A549 (cell line): ENCODE results near the gene ACSL5. TPM values are rescaled to one million over a fixed set of nuclear protein-coding genes. Genes with fewer than 3 reads are reported as not detected.

Source experiments
- ATAC-seq, 2 experiments: fragments of 200-7000 bp in 1 of 2; fragments of >200 bp in 1 of 2; cut with Nextera tagmentation in 1 of 2; cut with Tn5 transposase in 1 of 2; 3 replicates each; pipeline versions ENCODE4 v1.8.0 to v1.9.1; 2018 to 2020; ENCODE audit warnings: mild to moderate bottlenecking in 1 of 2, moderate library complexity in 1 of 2
- CTCF ChIA-PET: fragments of 300-600 bp; sonication (Branson Sonifier 250); formaldehyde crosslinking; extraction: SDS; loops from one replicate; lab custom pipeline; 2021; ENCODE audit warnings: antibody characterized with exemption, inconsistent platforms; lab: Yijun Ruan, JAX
- POLR2A ChIA-PET: fragments of 350-600 bp; formaldehyde crosslinking; extraction: SDS; loops from one replicate; lab custom pipeline; 2021; ENCODE audit warnings: antibody characterized with exemption, inconsistent platforms; lab: Yijun Ruan, JAX
- DNase-seq, 2 experiments: peaks; one replicate each; pipeline versions ENCODE4 v3.0.0 to v3.0.0-alpha.2; 2011 to 2016; ENCODE audit warnings: low read depth in 1 of 2, low spot score in 1 of 2
- FAIRE-seq: peaks from 2 replicates; lab custom pipeline; 2011; peaks lifted over from hg19 to GRCh38; lab: Jason Lieb, UNC
- H3K27ac ChIP-seq, 2 experiments: fragments of >200 bp; sonication (Bioruptor Twin); formaldehyde crosslinking; 3 replicates each; pipeline ENCODE4 v1.5.1; 2016 to 2017
- H3K4me1 ChIP-seq: fragments of >200 bp; sonication (Bioruptor Twin); formaldehyde crosslinking; 3 replicates; pipeline ENCODE4 v1.6.1; 2016
- H3K4me2 ChIP-seq: fragments of >200 bp; sonication (Bioruptor Twin); formaldehyde crosslinking; 3 replicates; pipeline ENCODE4 v1.6.1; 2016
- H3K4me3 ChIP-seq: fragments of >200 bp; sonication (Bioruptor Twin); formaldehyde crosslinking; 3 replicates; pipeline ENCODE4 v1.5.1; 2016
- H3K9me3 ChIP-seq: fragments of >200 bp; sonication (Bioruptor Twin); formaldehyde crosslinking; 3 replicates; pipeline ENCODE4 v1.6.1; 2016
- EHF ChIP-seq: fragments of 250-450 bp; sonication (Bioruptor Pico); IDR thresholded peaks from 2 replicates; pipeline ENCODE4 v1.5.0; 2020; ENCODE audit warnings: mild to moderate bottlenecking
- EP300 ChIP-seq, 2 experiments: fragments of >200 bp; sonication (Bioruptor Twin); formaldehyde crosslinking; IDR thresholded peaks; 2 replicates in 1 of 2; 3 replicates in 1 of 2; pipeline ENCODE4 v1.6.1; 2016 to 2017
- FOSB ChIP-seq: fragments of 250-450 bp; sonication (Bioruptor Pico); IDR thresholded peaks from 2 replicates; pipeline ENCODE4 v1.5.0; 2020; ENCODE audit warnings: mild to moderate bottlenecking, moderate library complexity
- GATA3 ChIP-seq: IDR thresholded peaks from 2 replicates; pipeline ENCODE4 v1.6.1; 2012; ENCODE audit warnings: borderline replicate concordance
- HDAC2 ChIP-seq: fragments of 200-600 bp; sonication (generic); IDR thresholded peaks from 2 replicates; pipeline ENCODE4 v1.6.1; 2016
- HOXA7 ChIP-seq: fragments of 250-450 bp; sonication (Bioruptor Pico); IDR thresholded peaks from 2 replicates; pipeline ENCODE4 v1.5.0; 2020; ENCODE audit warnings: mild to moderate bottlenecking, moderate library complexity
- JUNB ChIP-seq: fragments of >200 bp; sonication (Bioruptor Twin); formaldehyde crosslinking; IDR thresholded peaks from 2 replicates; pipeline ENCODE4 v1.6.1; 2016
- KDM1A ChIP-seq: fragments of 200-600 bp; sonication (generic); IDR thresholded peaks from 2 replicates; pipeline ENCODE4 v1.6.1; 2016; ENCODE audit warnings: low read depth, mild to moderate bottlenecking
- MYC ChIP-seq: IDR thresholded peaks from 2 replicates; pipeline ENCODE4 v1.6.1; 2012; ENCODE audit warnings: mild to moderate bottlenecking, inconsistent platforms, low read length, improper control_type of control experiment, borderline replicate concordance
- NFE2L2 ChIP-seq: fragments of 150-350 bp; conservative IDR thresholded peaks from 2 replicates; pipeline ENCODE4 v1.6.1; 2014; ENCODE audit warnings: low read length
- NPAS2 ChIP-seq: fragments of 250-450 bp; sonication (Bioruptor Pico); IDR thresholded peaks from 2 replicates; pipeline ENCODE4 v1.8.0; 2022; ENCODE audit warnings: mild to moderate bottlenecking, moderate library complexity, borderline replicate concordance
- NR3C1 ChIP-seq: fragments of >200 bp; sonication (Bioruptor Twin); formaldehyde crosslinking; IDR thresholded peaks from 3 replicates; pipeline ENCODE4 v1.6.1; 2017
- PHF8 ChIP-seq: fragments of 200-600 bp; sonication (generic); IDR thresholded peaks from 2 replicates; pipeline ENCODE4 v1.6.1; 2016; ENCODE audit warnings: low read depth, mild to moderate bottlenecking, antibody characterized with exemption, moderate library complexity, borderline replicate concordance
- POLR2AphosphoS2 ChIP-seq: conservative IDR thresholded peaks from 2 replicates; pipeline ENCODE4 v1.6.1; 2012; ENCODE audit warnings: low read length, improper control_type of control experiment, inconsistent platforms
- RFX5 ChIP-seq: fragments of 450-650 bp; IDR thresholded peaks from 2 replicates; pipeline ENCODE4 v1.7.1; 2014; ENCODE audit warnings: antibody characterized with exemption, mild to moderate bottlenecking, moderate library complexity
- ZFP36 ChIP-seq: fragments of 450-650 bp; IDR thresholded peaks from 2 replicates; pipeline ENCODE4 v1.6.1; 2014; ENCODE audit warnings: borderline replicate concordance; ENCODE audit not compliant: partially characterized antibody
- ZNF302 ChIP-seq: fragments of 250-450 bp; sonication (Bioruptor Pico); IDR thresholded peaks from 2 replicates; pipeline ENCODE4 v1.9.0; 2021; ENCODE audit warnings: inconsistent platforms, mild to moderate bottlenecking, moderate library complexity
- ZSCAN20 ChIP-seq: fragments of 250-450 bp; sonication (Bioruptor Pico); IDR thresholded peaks from 2 replicates; pipeline ENCODE4 v1.8.0; 2022; ENCODE audit warnings: mild to moderate bottlenecking, moderate library complexity
- WGBS: methylation state at CpG from one replicate; pipeline ENCODE4 v1.1.6; 2017; ENCODE audit errors: missing lambda C conversion rate; 5-methylcytosine and 5-hydroxymethylcytosine counted together
- polyA plus RNA-seq, 4 experiments: library from polyadenylated mRNA; depleted of rRNA in 3 of 4; stranded (reverse); fragments of >200 nt; fragmentation: RNase III in 1 of 4; extraction: RNeasy Plus Mini Kit Qiagen cat#74134 plus additional on column Dnase treatment in 1 of 4; gene quantifications; 2 replicates in 3 of 4; 3 replicates in 1 of 4; pipeline ENCODE4 v1.2.3, GENCODE V29; 2011 to 2017
- TF ChIP-seq, protein P1 (sequence below): fragments of >200 bp; sonication (Bioruptor Twin); formaldehyde crosslinking; IDR thresholded peaks from 3 replicates; pipeline ENCODE4 v1.6.1; 2016
- TF ChIP-seq, protein P2 (sequence below): fragments of >200 bp; sonication (Bioruptor Twin); formaldehyde crosslinking; IDR thresholded peaks from 3 replicates; pipeline ENCODE4 v1.5.1; 2016
- TF ChIP-seq, protein P3 (sequence below): IDR thresholded peaks from 2 replicates; pipeline ENCODE4 v1.6.1; 2012; ENCODE audit warnings: low read depth, borderline replicate concordance
- TF ChIP-seq, protein P4 (sequence below): IDR thresholded peaks from 2 replicates; pipeline ENCODE4 v1.6.1; 2012
- TF ChIP-seq, protein P5 (sequence below): fragments of 250-450 bp; sonication (Bioruptor Pico); IDR thresholded peaks from 2 replicates; pipeline ENCODE4 v1.5.0; 2021; ENCODE audit warnings: mild to moderate bottlenecking, moderate library complexity, borderline replicate concordance

ACSL5 gene
- polyA plus RNA-seq, 2 of the 4 experiments (the other 2 are of a cell fraction), result 0.15 to 0.25 TPM

DNA sequence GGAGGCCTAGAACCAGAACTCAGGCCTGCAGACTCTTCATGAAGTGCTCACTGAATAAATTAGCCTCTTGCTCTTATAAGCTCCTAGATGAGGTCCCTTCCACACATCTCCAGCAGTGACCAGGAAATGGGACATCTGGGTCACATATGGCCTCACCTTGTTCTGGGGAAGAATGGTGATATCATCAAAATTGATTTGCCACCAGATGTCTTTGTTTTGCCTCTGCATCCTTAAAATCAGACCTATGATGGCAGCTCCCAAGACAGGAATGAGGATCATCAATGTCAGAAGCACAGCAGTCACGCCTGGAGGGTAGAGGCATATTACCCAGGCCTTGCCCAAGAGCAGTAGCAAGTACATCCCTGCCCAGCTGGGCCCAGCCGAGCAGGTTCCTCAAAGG lies 33.3 kb upstream of the ACSL5 start:
- TF ChIP-seq PHF8 (no peak), GATA3 (no peak), ZSCAN20 (no peak), JUNB (no peak), NFE2L2 (no peak), ZNF302 (CRISPR knock-in tag) (no peak), EHF (CRISPR knock-in tag) (no peak), HOXA7 (no peak), EP300 (IDR thresholded peaks at IDR 0.05) (no peak), RFX5 (no peak), NR3C1 (no peak)
- TF ChIP-seq, protein P1, sequence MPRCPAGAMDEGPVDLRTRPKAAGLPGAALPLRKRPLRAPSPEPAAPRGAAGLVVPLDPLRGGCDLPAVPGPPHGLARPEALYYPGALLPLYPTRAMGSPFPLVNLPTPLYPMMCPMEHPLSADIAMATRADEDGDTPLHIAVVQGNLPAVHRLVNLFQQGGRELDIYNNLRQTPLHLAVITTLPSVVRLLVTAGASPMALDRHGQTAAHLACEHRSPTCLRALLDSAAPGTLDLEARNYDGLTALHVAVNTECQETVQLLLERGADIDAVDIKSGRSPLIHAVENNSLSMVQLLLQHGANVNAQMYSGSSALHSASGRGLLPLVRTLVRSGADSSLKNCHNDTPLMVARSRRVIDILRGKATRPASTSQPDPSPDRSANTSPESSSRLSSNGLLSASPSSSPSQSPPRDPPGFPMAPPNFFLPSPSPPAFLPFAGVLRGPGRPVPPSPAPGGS, result no peak
- TF ChIP-seq, protein P2, sequence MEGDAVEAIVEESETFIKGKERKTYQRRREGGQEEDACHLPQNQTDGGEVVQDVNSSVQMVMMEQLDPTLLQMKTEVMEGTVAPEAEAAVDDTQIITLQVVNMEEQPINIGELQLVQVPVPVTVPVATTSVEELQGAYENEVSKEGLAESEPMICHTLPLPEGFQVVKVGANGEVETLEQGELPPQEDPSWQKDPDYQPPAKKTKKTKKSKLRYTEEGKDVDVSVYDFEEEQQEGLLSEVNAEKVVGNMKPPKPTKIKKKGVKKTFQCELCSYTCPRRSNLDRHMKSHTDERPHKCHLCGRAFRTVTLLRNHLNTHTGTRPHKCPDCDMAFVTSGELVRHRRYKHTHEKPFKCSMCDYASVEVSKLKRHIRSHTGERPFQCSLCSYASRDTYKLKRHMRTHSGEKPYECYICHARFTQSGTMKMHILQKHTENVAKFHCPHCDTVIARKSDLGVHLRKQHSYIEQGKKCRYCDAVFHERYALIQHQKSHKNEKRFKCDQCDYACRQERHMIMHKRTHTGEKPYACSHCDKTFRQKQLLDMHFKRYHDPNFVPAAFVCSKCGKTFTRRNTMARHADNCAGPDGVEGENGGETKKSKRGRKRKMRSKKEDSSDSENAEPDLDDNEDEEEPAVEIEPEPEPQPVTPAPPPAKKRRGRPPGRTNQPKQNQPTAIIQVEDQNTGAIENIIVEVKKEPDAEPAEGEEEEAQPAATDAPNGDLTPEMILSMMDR, result no peak
- DNase-seq, result no peak
- H3K4me1 ChIP-seq, result no peaks in the 10 kb centered on the region
- no peak overlapping the region for H3K27ac ChIP-seq
- ATAC-seq, result no peak
- ChIA-PET POLR2A (no interaction called here), CTCF (interaction anchor here (1.2 to 1.6 kb wide), 2 partner anchors 94 to 204 kb away, joined by 3 read pairs; no protein-coding TSS in a partner anchor)
- no peak overlapping the region for H3K4me2 ChIP-seq
- no peak overlapping the region for H3K4me3 ChIP-seq
- WGBS, result 38% methylated on average over 2 of the region's 2 CpGs
- H3K9me3 ChIP-seq, result no peaks in the 10 kb centered on the region
- no peak for FAIRE-seq

DNA sequence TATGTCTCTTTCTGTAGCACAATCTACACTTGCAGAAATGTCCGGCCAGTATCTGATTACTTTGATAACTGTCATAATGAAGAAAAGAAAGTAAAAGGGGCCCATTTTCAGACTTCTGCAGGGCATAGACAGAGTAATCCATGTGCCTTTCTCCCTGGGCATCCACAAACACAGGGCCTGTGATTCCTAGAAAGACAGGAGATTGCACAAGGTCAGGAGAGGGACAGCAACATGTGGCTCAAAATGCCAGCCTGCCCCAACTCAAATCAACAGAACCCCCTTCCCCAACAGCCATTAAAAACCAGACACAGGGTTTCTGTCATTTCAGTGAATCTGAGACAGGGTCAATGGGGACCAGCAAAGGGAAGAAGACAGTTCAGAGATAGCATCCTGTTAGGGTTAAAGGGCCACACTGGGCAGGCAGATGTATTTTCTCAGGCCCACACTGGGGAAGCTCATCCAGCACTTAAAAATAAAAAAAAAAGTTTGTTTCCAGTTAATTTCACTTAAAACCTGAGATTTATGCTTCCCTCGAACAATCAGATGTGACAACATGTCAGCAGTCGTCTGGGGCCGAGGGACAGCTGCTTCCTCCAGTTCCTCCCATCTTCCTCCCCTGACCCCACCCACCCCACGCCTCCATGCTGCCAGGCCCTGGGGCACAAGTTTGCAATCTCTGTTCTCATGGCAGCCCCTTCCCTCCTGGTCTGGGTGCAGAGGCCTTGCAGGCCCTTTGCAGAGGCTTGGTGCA lies 30.7 kb upstream of the ACSL5 start:
- CTCF ChIA-PET, result interaction anchor here (1.3 kb wide), 1 partner anchor 206 kb away, joined by 3 read pairs; no protein-coding TSS in a partner anchor
- H3K27ac ChIP-seq, result no peak overlapping the region
- H3K4me1 ChIP-seq, result no peaks in the 10 kb centered on the region
- WGBS, result 79% methylated on average over 5 of the region's 5 CpGs
- no peak overlapping the region for H3K4me3 ChIP-seq
- POLR2A ChIA-PET, result no interaction called here
- no peak for TF ChIP-seq GATA3
- no peak for TF ChIP-seq NR3C1
- TF ChIP-seq, protein P3, sequence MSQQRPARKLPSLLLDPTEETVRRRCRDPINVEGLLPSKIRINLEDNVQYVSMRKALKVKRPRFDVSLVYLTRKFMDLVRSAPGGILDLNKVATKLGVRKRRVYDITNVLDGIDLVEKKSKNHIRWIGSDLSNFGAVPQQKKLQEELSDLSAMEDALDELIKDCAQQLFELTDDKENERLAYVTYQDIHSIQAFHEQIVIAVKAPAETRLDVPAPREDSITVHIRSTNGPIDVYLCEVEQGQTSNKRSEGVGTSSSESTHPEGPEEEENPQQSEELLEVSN, result no peak
- TF ChIP-seq, protein P4, sequence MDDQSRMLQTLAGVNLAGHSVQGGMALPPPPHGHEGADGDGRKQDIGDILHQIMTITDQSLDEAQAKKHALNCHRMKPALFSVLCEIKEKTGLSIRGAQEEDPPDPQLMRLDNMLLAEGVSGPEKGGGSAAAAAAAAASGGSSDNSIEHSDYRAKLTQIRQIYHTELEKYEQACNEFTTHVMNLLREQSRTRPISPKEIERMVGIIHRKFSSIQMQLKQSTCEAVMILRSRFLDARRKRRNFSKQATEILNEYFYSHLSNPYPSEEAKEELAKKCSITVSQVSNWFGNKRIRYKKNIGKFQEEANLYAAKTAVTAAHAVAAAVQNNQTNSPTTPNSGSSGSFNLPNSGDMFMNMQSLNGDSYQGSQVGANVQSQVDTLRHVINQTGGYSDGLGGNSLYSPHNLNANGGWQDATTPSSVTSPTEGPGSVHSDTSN, result no peak
- no peak for TF ChIP-seq HDAC2
- TF ChIP-seq FOSB (CRISPR knock-in tag), result no peak
- TF ChIP-seq, protein P5, sequence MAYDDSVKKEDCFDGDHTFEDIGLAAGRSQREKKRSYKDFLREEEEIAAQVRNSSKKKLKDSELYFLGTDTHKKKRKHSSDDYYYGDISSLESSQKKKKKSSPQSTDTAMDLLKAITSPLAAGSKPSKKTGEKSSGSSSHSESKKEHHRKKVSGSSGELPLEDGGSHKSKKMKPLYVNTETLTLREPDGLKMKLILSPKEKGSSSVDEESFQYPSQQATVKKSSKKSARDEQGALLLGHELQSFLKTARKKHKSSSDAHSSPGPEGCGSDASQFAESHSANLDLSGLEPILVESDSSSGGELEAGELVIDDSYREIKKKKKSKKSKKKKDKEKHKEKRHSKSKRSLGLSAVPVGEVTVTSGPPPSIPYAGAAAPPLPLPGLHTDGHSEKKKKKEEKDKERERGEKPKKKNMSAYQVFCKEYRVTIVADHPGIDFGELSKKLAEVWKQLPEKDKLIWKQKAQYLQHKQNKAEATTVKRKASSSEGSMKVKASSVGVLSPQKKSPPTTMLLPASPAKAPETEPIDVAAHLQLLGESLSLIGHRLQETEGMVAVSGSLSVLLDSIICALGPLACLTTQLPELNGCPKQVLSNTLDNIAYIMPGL, result no peak
- no peak for TF ChIP-seq ZFP36
- TF ChIP-seq MYC, result no peak
- TF ChIP-seq POLR2AphosphoS2, result no peak
- TF ChIP-seq NPAS2 (CRISPR knock-in tag), result no peak
- no peak for TF ChIP-seq KDM1A
- TF ChIP-seq, all 56 proteins: peak for 0
- no peak for ATAC-seq
- no peaks in the 10 kb centered on the region for H3K9me3 ChIP-seq
- no peak overlapping the region for H3K4me2 ChIP-seq
- no peak for DNase-seq
- FAIRE-seq, result no peak
